ENCODE results near the gene PBX4.

DNA sequence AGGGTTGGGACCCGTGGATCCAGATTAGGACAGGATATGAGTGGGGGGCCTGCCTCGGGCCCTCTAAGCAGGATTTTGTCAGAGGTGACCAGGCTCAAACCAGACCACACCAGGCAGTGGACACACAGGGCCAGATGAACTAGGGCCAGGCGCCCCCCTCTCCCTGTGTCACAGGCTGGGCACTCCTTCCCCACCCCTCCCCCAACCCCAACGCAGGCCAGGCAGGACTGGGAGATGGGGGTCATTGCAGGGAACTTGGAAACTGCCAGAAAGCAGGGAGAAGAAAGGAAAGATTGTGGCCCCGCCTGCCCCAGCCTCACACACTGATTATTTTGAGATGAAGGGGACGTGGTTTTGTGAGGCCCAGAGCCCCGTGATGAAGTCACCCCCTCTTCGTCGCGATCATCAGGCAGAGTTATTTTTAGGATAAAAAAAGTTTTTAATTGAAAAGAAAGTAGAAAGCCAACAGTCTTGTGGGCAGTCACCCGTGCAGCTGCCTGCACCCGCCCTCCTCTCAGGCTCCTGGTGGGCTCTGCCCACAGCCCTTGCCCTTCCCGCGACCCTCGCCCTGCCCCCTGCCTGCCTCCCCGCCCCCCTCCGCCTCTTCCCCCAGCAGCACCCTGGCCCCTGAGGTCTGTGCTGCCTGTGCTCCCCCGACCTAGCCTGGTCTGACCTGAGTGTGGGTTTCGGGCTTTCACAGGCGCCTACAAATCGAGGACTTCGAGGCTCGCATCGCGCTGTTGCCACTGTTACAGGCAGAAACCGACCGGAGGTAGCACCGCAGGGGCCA lies 91.7 kb downstream of the PBX4 start:
- TF ChIP-seq EZH2 (IDR thresholded peaks at IDR 0.05; ENCODE audit: insufficient read depth, poor library complexity, severe bottlenecking) = no peak
- no peak for TF ChIP-seq EZH2phosphoT487 (IDR thresholded peaks at IDR 0.05; ENCODE audit: insufficient read depth, low read depth)
